ENCODE results near the gene TFDP3. TPM values are rescaled to one million over a fixed set of nuclear protein-coding genes. Genes with fewer than 3 reads are reported as not detected.

The TFDP3 gene, protein sequence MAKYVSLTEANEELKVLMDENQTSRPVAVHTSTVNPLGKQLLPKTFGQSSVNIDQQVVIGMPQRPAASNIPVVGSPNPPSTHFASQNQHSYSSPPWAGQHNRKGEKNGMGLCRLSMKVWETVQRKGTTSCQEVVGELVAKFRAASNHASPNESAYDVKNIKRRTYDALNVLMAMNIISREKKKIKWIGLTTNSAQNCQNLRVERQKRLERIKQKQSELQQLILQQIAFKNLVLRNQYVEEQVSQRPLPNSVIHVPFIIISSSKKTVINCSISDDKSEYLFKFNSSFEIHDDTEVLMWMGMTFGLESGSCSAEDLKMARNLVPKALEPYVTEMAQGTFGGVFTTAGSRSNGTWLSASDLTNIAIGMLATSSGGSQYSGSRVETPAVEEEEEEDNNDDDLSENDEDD
- polyA plus RNA-seq (2013): not detected in 2 replicates

DNA sequence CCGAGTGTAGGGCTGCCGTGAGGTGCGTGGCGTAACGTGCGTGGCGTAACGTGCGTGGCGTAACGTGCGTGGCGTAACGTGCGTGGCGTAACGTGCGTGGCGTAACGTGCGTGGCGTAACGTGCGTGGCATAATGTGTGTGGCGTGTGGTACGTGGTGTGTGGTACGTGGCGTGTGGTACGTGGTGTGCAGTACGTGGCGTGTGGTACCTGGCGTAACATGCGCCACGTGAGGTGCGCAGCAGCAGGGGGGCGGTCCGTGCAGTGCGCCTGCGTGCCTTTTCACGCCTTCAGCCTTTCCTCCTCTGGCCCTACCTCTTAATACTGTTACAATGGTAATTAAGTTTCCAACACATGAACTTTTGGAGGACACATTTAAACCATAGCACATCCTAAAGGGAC lies at the start of gene TFDP3:
Gene TFDP3 (minus strand): TSS at position 26 of the 400 bp plus-strand sequence. CDS start 95 bp downstream, outside the sequence.
- H3K18ac ChIP-seq (ENCODE audit: low read length): no peak within 1 kb of the TSS

GRCh38 chrX:133267621-133268020 lies 49.5 kb upstream of the TFDP3 start:
- peak in 1 of 2 donors; percentile 22 for DNase-seq
- no CpG with 5 or more reads among the region's 2 CpGs for WGBS (ENCODE audit: extremely low coverage, insufficient coverage, insufficient read length)
- no peak overlapping the region for H3K9ac ChIP-seq (ENCODE audit: low read length)
- no peak overlapping the region for H4K12ac ChIP-seq (ENCODE audit: low read depth, low read length)
- H3K79me1 ChIP-seq (ENCODE audit: low read length): no peaks in the 10 kb centered on the region
- no peak overlapping the region for H2AK5ac ChIP-seq (ENCODE audit: low read length)
- H4K8ac ChIP-seq (ENCODE audit: low read depth, low read length): no peak overlapping the region
- H3K4me2 ChIP-seq (ENCODE audit: low read length): no peak overlapping the region
- no peak overlapping the region for H3K18ac ChIP-seq (ENCODE audit: low read length)
- no peaks in the 10 kb centered on the region for H3K36me3 ChIP-seq (ENCODE audit: control insufficient read depth in 1 of 2, insufficient read depth in 2 of 2, low read length in 2 of 2)
- H3K27ac ChIP-seq (ENCODE audit: low read depth, low read length): no peak overlapping the region
- no peaks in the 10 kb centered on the region for H3K79me2 ChIP-seq (ENCODE audit: control insufficient read depth, insufficient read depth, low read length, poor library complexity)
- H2BK120ac ChIP-seq (ENCODE audit: insufficient read depth, low read length, poor library complexity): no peak overlapping the region
- no peak overlapping the region for H2AFZ ChIP-seq (ENCODE audit: insufficient read depth, low read length, poor library complexity)
- H3K14ac ChIP-seq (ENCODE audit: low read length): no peak overlapping the region
- H3K23ac ChIP-seq (ENCODE audit: low read length): no peak overlapping the region
- H3K27me3 ChIP-seq (ENCODE audit: insufficient read depth, low read length): no peaks in the 10 kb centered on the region
- H3K4me1 ChIP-seq (ENCODE audit: control insufficient read depth in 1 of 2, insufficient read depth in 2 of 2, low read length in 2 of 2): peaks cover 0 to 6% of the 10 kb centered on the region in 2 experiments
- H3K4me3 ChIP-seq (ENCODE audit: low read depth, low read length): no peak overlapping the region
- H4K91ac ChIP-seq (ENCODE audit: low read depth, low read length): no peak overlapping the region
- H2BK12ac ChIP-seq (ENCODE audit: low read length): no peak overlapping the region
- H3K9me3 ChIP-seq (ENCODE audit: insufficient read depth, low read depth, low read length): no peaks in the 10 kb centered on the region
- no peak overlapping the region for H3K4ac ChIP-seq (ENCODE audit: low read depth, low read length)
- no peak overlapping the region for H2BK5ac ChIP-seq (ENCODE audit: low read depth, low read length, poor library complexity)

More for the DNA sequence above, at the start of gene TFDP3:
- Histone ChIP-seq H3K27ac (ENCODE audit: low read depth, low read length) (no peak within 1 kb of the TSS), H3K36me3 (ENCODE audit: control insufficient read depth in 1 of 2, insufficient read depth in 2 of 2, low read length in 2 of 2) (no peaks in the 10 kb centered on the region), H3K9ac (ENCODE audit: low read length) (no peak within 1 kb of the TSS), H2BK120ac (ENCODE audit: insufficient read depth, low read length, poor library complexity) (no peak within 1 kb of the TSS), H2AFZ (ENCODE audit: insufficient read depth, low read length, poor library complexity) (no peak within 1 kb of the TSS), H2BK12ac (ENCODE audit: low read length) (no peak within 1 kb of the TSS), H3K23ac (ENCODE audit: low read length) (no peak within 1 kb of the TSS), H3K4me2 (ENCODE audit: low read length) (no peak within 1 kb of the TSS), H3K4me3 (ENCODE audit: low read depth, low read length) (peak within 1 kb of the TSS; percentile 53), H3K9me3 (ENCODE audit: insufficient read depth, low read depth, low read length) (peaks cover 2% of the 10 kb centered on the region), H3K79me2 (ENCODE audit: control insufficient read depth, insufficient read depth, low read length, poor library complexity) (no peaks in the 10 kb centered on the region), H3K79me1 (ENCODE audit: low read length) (no peaks in the 10 kb centered on the region), H3K14ac (ENCODE audit: low read length) (no peak within 1 kb of the TSS), H4K8ac (ENCODE audit: low read depth, low read length) (no peak within 1 kb of the TSS), H4K12ac (ENCODE audit: low read depth, low read length) (no peak within 1 kb of the TSS), H3K27me3 (ENCODE audit: insufficient read depth, low read length) (no peaks in the 10 kb centered on the region), H4K91ac (ENCODE audit: low read depth, low read length) (no peak within 1 kb of the TSS), H3K4ac (ENCODE audit: low read depth, low read length) (no peak within 1 kb of the TSS), H2BK5ac (ENCODE audit: low read depth, low read length, poor library complexity) (no peak within 1 kb of the TSS), H2AK5ac (ENCODE audit: low read length) (no peak within 1 kb of the TSS), H3K4me1 (ENCODE audit: control insufficient read depth in 1 of 2, insufficient read depth in 2 of 2, low read length in 2 of 2) (no peaks in the 10 kb centered on the region)
- 100% methylated on average over 9 of the region's 40 CpGs for WGBS (ENCODE audit: extremely low coverage, insufficient coverage, insufficient read length)
- DNase-seq: no peak

- no peaks in the 10 kb centered on the region for H3K79me1 ChIP-seq (ENCODE audit: low read length)
Measured at GRCh38 chrX:133265331-133265730, 47.2 kb upstream of the TFDP3 start.

GRCh38 chrX:133258481-133258880 lies 40.3 kb upstream of the TFDP3 start:
- no peaks in the 10 kb centered on the region for H3K36me3 ChIP-seq (ENCODE audit: control insufficient read depth in 1 of 2, insufficient read depth in 2 of 2, low read length in 2 of 2)

More at GRCh38 chrX:133265331-133265730, 47.2 kb upstream of the TFDP3 start:
- H2AFZ ChIP-seq (ENCODE audit: insufficient read depth, low read length, poor library complexity): no peak overlapping the region
- DNase-seq: peak; percentile 32 to 66
- H3K4me1 ChIP-seq (ENCODE audit: control insufficient read depth in 1 of 2, insufficient read depth in 2 of 2, low read length in 2 of 2): peaks cover 0 to 6% of the 10 kb centered on the region in 2 experiments
- WGBS (ENCODE audit: extremely low coverage, insufficient coverage, insufficient read length): no CpG with 5 or more reads among the region's 13 CpGs
- H3K4me3 ChIP-seq (ENCODE audit: low read depth, low read length): no peak overlapping the region
- H3K4me2 ChIP-seq (ENCODE audit: low read length): peak overlapping the region; percentile 31
- H4K91ac ChIP-seq (ENCODE audit: low read depth, low read length): peak overlapping the region; percentile 24
- no peaks in the 10 kb centered on the region for H3K79me2 ChIP-seq (ENCODE audit: control insufficient read depth, insufficient read depth, low read length, poor library complexity)
- no peak overlapping the region for H4K8ac ChIP-seq (ENCODE audit: low read depth, low read length)
- no peak overlapping the region for H2BK5ac ChIP-seq (ENCODE audit: low read depth, low read length, poor library complexity)
- no peak overlapping the region for H4K12ac ChIP-seq (ENCODE audit: low read depth, low read length)
- H2BK120ac ChIP-seq (ENCODE audit: insufficient read depth, low read length, poor library complexity): peak overlapping the region; percentile 33
- no peak overlapping the region for H3K23ac ChIP-seq (ENCODE audit: low read length)
- no peak overlapping the region for H3K14ac ChIP-seq (ENCODE audit: low read length)
- H3K9ac ChIP-seq (ENCODE audit: low read length): no peak overlapping the region
- H3K27me3 ChIP-seq (ENCODE audit: insufficient read depth, low read length): no peaks in the 10 kb centered on the region
- H3K9me3 ChIP-seq (ENCODE audit: insufficient read depth, low read depth, low read length): no peaks in the 10 kb centered on the region
- H2AK5ac ChIP-seq (ENCODE audit: low read length): no peak overlapping the region
- no peak overlapping the region for H3K4ac ChIP-seq (ENCODE audit: low read depth, low read length)
- H2BK12ac ChIP-seq (ENCODE audit: low read length): no peak overlapping the region
- peak overlapping the region; percentile 53 for H3K27ac ChIP-seq (ENCODE audit: low read depth, low read length)
- H3K18ac ChIP-seq (ENCODE audit: low read length): no peak overlapping the region
- no peaks in the 10 kb centered on the region for H3K36me3 ChIP-seq (ENCODE audit: control insufficient read depth in 1 of 2, insufficient read depth in 2 of 2, low read length in 2 of 2)

More at GRCh38 chrX:133258481-133258880, 40.3 kb upstream of the TFDP3 start:
- Histone ChIP-seq H2AFZ (ENCODE audit: insufficient read depth, low read length, poor library complexity) (no peak overlapping the region), H2AK5ac (ENCODE audit: low read length) (no peak overlapping the region), H4K91ac (ENCODE audit: low read depth, low read length) (no peak overlapping the region), H3K9ac (ENCODE audit: low read length) (no peak overlapping the region), H2BK120ac (ENCODE audit: insufficient read depth, low read length, poor library complexity) (no peak overlapping the region), H2BK12ac (ENCODE audit: low read length) (no peak overlapping the region), H3K18ac (ENCODE audit: low read length) (no peak overlapping the region), H3K79me2 (ENCODE audit: control insufficient read depth, insufficient read depth, low read length, poor library complexity) (no peaks in the 10 kb centered on the region), H3K14ac (ENCODE audit: low read length) (no peak overlapping the region), H3K4me1 (ENCODE audit: control insufficient read depth in 1 of 2, insufficient read depth in 2 of 2, low read length in 2 of 2) (no peaks in the 10 kb centered on the region), H4K12ac (ENCODE audit: low read depth, low read length) (no peak overlapping the region), H3K27me3 (ENCODE audit: insufficient read depth, low read length) (no peaks in the 10 kb centered on the region), H2BK5ac (ENCODE audit: low read depth, low read length, poor library complexity) (no peak overlapping the region), H3K4ac (ENCODE audit: low read depth, low read length) (no peak overlapping the region), H3K23ac (ENCODE audit: low read length) (no peak overlapping the region), H4K8ac (ENCODE audit: low read depth, low read length) (no peak overlapping the region), H3K27ac (ENCODE audit: low read depth, low read length) (no peak overlapping the region), H3K4me2 (ENCODE audit: low read length) (no peak overlapping the region), H3K79me1 (ENCODE audit: low read length) (no peaks in the 10 kb centered on the region), H3K9me3 (ENCODE audit: insufficient read depth, low read depth, low read length) (no peaks in the 10 kb centered on the region), H3K4me3 (ENCODE audit: low read depth, low read length) (no peak overlapping the region)
- no peak for DNase-seq

Data from trophoblast cell (in vitro differentiated cells and primary cell).